ENCODE data around the gene MRPL39.
A peak's percentile ranks its signal among the peaks of the same experiment; 100 is the strongest.

MRPL39 gene

GRCh38 chr21:25640943-25641292 is 33.6 kb upstream of the MRPL39 start:
- H3K27me3 Mint-ChIP-seq (ENCODE audit: low read depth) = peaks cover 5% of the 10 kb centered on the region
- H3K9me3 Mint-ChIP-seq = no peaks in the 10 kb centered on the region
- peak overlapping the region; percentile 79 to 94 (median 87) for H3K4me3 Mint-ChIP-seq
- H3K36me3 Mint-ChIP-seq (ENCODE audit: low read depth) = no peaks in the 10 kb centered on the region
- peaks cover 42% of the 10 kb centered on the region for H3K4me1 Mint-ChIP-seq
- H3K27ac Mint-ChIP-seq = peak overlapping the region; percentile 10 to 71 (median 63)
- TF ChIP-seq, protein P1, sequence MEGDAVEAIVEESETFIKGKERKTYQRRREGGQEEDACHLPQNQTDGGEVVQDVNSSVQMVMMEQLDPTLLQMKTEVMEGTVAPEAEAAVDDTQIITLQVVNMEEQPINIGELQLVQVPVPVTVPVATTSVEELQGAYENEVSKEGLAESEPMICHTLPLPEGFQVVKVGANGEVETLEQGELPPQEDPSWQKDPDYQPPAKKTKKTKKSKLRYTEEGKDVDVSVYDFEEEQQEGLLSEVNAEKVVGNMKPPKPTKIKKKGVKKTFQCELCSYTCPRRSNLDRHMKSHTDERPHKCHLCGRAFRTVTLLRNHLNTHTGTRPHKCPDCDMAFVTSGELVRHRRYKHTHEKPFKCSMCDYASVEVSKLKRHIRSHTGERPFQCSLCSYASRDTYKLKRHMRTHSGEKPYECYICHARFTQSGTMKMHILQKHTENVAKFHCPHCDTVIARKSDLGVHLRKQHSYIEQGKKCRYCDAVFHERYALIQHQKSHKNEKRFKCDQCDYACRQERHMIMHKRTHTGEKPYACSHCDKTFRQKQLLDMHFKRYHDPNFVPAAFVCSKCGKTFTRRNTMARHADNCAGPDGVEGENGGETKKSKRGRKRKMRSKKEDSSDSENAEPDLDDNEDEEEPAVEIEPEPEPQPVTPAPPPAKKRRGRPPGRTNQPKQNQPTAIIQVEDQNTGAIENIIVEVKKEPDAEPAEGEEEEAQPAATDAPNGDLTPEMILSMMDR (IDR thresholded peaks at IDR 0.05; ENCODE audit: unreplicated experiment in 3 of 3) = no peak

DNA sequence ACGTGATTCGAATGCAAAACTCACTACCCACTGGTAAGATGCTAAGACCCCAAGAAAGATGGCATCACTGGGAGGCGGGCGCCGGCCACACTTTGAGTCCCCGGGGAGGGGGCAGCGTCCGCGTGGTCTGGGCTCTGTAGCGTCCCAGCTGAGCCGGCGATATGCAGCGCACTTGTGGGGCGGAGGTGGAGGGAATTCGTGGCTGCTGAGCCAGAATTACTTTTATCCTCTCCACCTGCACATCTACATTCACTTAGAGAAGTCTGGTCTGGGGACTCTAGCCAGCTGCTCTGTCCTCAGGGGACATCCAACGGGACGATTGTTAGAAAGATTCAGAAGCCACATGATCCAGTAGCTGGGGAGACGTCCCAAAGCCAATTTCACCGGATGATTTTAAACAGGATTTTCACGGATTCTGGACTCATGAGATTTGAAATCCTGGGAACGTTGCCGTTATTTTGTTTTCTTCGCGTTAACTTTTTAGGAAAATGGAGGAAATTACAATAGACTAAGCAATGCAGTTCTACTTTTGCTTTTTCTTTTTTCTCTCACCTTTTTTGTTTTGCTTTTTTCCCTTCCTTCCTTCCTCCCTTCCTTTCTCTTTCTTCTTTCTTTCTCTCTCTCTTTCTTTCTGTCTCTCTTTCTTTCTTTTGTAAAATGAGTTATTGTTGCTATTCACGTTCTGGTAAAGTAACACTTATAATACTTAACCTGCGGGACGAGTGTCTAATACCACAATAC is 33.1 kb upstream of the MRPL39 start:
- Mint-ChIP-seq H3K9me3 (no peaks in the 10 kb centered on the region), H3K4me3 (peak overlapping the region; percentile 79 to 94 (median 87)), H3K27ac (peak overlapping the region; percentile 10 to 71 (median 63)), H3K4me1 (peaks cover 42% of the 10 kb centered on the region), H3K36me3 (ENCODE audit: low read depth) (no peaks in the 10 kb centered on the region), H3K27me3 (ENCODE audit: low read depth) (peaks cover 5% of the 10 kb centered on the region)
- TF ChIP-seq, protein P1 (IDR thresholded peaks at IDR 0.05; ENCODE audit: unreplicated experiment in 3 of 3) = no peak

- no peaks in the 10 kb centered on the region for H3K9me3 Mint-ChIP-seq
- peaks cover 42% of the 10 kb centered on the region for H3K4me1 Mint-ChIP-seq
- peak overlapping the region; percentile 65 to 71 (median 70) for H3K27ac Mint-ChIP-seq
- peaks cover 5% of the 10 kb centered on the region for H3K27me3 Mint-ChIP-seq (ENCODE audit: low read depth)
- no peaks in the 10 kb centered on the region for H3K36me3 Mint-ChIP-seq (ENCODE audit: low read depth)
- TF ChIP-seq, protein P1 (IDR thresholded peaks at IDR 0.05; ENCODE audit: unreplicated experiment in 3 of 3) = peak in 2 of 3 experiments; percentile 34 to 46
- peak overlapping the region; percentile 79 to 94 (median 87) for H3K4me3 Mint-ChIP-seq
These were observed 32.4 kb upstream of the MRPL39 start for GRCh38 chr21:25639551-25640201.

DNA sequence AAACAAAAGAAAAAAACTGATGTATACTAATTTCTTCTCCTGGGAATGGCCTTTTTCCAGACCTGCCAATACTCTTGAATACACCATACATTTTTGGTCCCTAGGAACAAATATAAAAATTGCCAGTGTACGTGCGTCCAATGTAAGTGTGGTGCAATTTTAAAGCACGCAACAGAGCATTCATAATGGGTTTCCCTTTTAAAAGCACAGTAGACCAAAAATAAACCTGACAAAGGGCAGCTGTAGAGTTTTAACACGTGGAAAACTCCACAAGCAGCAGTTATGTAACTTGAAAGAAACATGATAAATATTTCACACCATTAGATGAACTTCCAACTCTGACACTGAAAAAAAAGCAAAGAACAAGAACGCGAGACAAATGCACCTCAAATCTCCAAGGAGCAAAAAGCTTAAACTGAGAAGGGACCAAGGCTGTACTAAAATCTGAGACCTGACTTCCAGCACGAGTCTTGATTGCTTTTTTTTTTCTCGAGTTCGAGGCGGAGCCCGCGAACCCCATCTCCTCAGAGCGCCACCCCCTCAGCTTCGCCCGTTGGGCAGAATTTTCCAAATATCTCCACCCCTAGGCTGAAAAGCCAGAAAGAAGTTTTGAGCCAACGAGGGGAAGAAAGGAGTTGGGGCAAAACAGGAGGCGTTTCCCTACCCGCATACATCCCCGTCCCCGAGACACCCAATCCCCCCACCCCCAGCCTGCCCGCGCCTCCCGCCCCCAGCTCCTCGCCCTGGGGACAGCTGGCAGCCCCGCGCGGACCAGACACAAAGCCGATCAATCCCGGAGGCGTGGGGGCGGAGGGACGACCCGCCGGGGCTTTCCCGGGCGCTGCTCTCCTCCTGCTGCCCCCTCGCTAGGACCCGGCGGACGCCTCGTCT is 31.6 kb upstream of the MRPL39 start, which contains the start of gene JAM2:
Gene JAM2, plus strand, starts transcription at position 599 of the 891 bp plus-strand sequence. CDS start 564 bp downstream, outside the sequence.
- peak within 1 kb of the TSS; percentile 65 to 85 (median 70) for H3K27ac Mint-ChIP-seq

More for the DNA sequence above, 31.6 kb upstream of the MRPL39 start, which contains the start of gene JAM2:
- H3K27me3 Mint-ChIP-seq (ENCODE audit: low read depth) = peaks cover 5% of the 10 kb centered on the region
- peaks cover 42% of the 10 kb centered on the region for H3K4me1 Mint-ChIP-seq
- TF ChIP-seq, protein P1 (IDR thresholded peaks at IDR 0.05; ENCODE audit: unreplicated experiment in 3 of 3) = no peak
- peak within 1 kb of the TSS; percentile 79 to 94 (median 87) for H3K4me3 Mint-ChIP-seq
- no peaks in the 10 kb centered on the region for H3K9me3 Mint-ChIP-seq
- no peaks in the 10 kb centered on the region for H3K36me3 Mint-ChIP-seq (ENCODE audit: low read depth)
